Renal pelvis (tissue), 4 donors: Measurements from ENCODE around the gene KIF3B. TPM values are rescaled to one million over a fixed set of nuclear protein-coding genes. Genes with fewer than 3 reads are reported as not detected.
"Not testable (repeated sequence)": the region's sequence is repeated elsewhere in the genome, so short reads cannot be mapped to it uniquely, and the experiment has no call there.

Source experiments
- DNase-seq: peaks from one replicate; pipeline ENCODE4 v3.0.0-alpha.2; 2013
- polyA plus RNA-seq, 3 donors: library from polyadenylated mRNA; unstranded; fragments of 120-200 nt; gene quantifications; one replicate each; pipeline ENCODE4 v1.2.1, GENCODE V29; 2013; ENCODE audit not compliant: insufficient read length in 3 of 3

The KIF3B gene
- polyA plus RNA-seq, 3 donors, result 36.4 to 47.3 (median 38.6) TPM

DNA sequence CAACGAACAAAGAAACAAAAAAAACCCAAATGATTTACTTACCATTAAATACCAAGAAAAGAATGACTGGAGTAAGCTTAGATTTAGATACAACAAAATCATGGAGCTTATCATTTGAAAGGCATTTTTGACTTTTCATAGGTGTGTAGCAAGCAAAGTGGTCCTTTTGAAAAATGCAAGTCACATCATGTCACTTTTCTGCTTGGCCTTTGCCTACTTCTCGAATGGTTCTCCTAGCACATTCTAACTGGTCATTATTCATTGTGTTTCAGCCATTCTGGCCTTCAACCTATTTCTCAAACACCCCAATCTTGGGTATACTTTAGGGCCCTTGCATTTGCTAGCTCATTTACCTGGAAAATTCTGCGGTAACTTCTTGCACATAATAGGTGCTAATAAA lies 103.3 kb downstream of the KIF3B start:
- DNase-seq, result no peak

DNA sequence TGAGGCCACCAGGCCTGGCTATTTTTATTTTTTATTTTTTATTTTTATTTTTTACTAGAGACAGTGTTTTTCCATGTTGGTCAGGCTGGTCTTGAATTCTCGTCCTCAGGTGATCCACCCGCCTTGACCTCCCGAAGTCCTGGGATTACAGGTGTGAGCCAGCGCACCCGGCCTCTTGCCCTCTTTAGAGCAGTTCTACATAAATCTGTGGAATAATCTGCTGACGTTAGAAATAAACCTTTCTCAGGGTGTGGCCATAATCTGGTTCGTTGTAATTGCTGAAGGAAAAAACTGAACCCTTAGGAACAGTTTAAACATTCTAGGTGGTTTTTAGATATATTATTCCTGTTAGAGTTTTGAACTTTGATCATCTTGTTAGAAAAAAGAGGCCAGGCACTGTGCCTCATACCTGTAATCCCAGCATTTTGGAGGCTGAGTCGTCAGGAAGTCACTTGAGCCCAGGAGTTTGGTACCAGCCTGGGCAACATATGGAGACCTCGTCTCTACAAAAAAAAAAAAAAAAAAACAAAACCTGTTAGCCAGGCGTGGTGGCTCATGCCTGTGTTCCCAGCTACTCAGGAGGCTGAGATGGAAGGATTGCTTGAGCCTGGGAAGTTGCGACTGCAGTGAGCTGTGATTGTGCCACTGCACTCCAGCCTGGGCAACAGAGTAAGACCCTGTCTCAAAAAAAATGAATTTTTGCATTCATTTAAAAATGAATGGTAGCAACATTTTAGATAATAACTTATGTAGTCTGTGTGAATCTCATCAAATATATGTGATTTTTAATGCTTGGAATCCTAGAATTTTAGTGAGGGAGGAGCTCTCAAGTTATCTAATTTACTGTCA lies 104.9 kb downstream of the KIF3B start:
- DNase-seq, result no peak

DNA sequence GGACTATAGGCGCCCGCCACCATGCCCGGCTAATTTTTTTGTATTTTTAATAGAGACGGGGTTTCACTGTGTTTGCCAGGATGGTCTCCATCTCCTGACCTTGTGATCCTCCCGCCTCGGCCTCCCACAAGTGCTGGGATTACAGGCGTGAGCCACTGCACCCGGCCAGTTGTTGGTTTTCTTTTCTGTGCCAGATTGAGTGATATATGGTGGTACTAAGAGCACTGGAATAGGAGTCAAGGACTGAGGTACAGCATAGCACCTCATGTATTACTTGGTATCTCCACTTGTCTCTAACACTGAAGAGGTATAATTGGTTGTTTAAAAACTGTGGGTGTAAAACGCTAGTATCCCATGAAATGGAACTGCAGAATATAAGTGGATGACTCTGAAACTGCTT lies 106.0 kb downstream of the KIF3B start:
- not testable (repeated sequence) for DNase-seq

Other genes starting within 250 kb of the KIF3B start
- 1 to 10 TPM; 2.0 to 3.3 (median 2.5) TPM for gene HCK, start 225.4 kb upstream of the KIF3B start, polyA plus RNA-seq
- gene TM9SF4, start 167.9 kb upstream of the KIF3B start, polyA plus RNA-seq, result 10 to 100 TPM; 66.6 to 73.9 (median 71.9) TPM
- gene PLAGL2, start 69.9 kb upstream of the KIF3B start, polyA plus RNA-seq, result 10 to 100 TPM; 22.0 to 24.9 (median 22.8) TPM
- gene POFUT1, start 69.8 kb upstream of the KIF3B start, polyA plus RNA-seq, result 10 to 100 TPM; 42.8 to 46.6 (median 43.1) TPM
- gene ASXL1, start 80.7 kb downstream of the KIF3B start, polyA plus RNA-seq, result 10 to 100 TPM; 55.7 to 79.7 (median 74.6) TPM